Neural cell (in vitro differentiated cells): ENCODE measurements around the gene CSNK1A1L. TPM values are rescaled to one million over a fixed set of nuclear protein-coding genes. Genes with fewer than 3 reads are reported as not detected.

Experiments used
- H2AFZ ChIP-seq: fragments of 200-600, 300-800 bp; sonication (generic), shearing (Covaris generic); 2 replicates; pipeline ENCODE4 v1.6.0; 2014; ENCODE audit warnings: low read depth, mild to moderate bottlenecking, antibody characterized with exemption, low read length, moderate library complexity
- H3F3A ChIP-seq: fragments of 200-600 bp; shearing (Covaris generic); 2 replicates; pipeline ENCODE4 v1.6.1; 2016; ENCODE audit warnings: mild to moderate bottlenecking, moderate library complexity, mixed read lengths, antibody characterized with exemption, low read length; ENCODE audit not compliant: insufficient read depth, poor library complexity, severe bottlenecking
- H3K27ac ChIP-seq: fragments of 200-600, 300-800 bp; sonication (generic), shearing (Covaris generic); 2 replicates; pipeline ENCODE4 v1.5.1; 2014; ENCODE audit warnings: mild to moderate bottlenecking, low read length, moderate library complexity
- H3K27me3 ChIP-seq: fragments of 300-800, 200-600 bp; sonication (generic), shearing (Covaris generic); 2 replicates; pipeline ENCODE4 v1.6.0; 2014; ENCODE audit warnings: mild to moderate bottlenecking, low read depth, low read length, moderate library complexity; ENCODE audit not compliant: insufficient read depth
- H3K36me3 ChIP-seq: fragments of 300-800, 200-600 bp; sonication (generic), shearing (Covaris generic); 2 replicates; pipeline ENCODE4 v1.5.1; 2014; ENCODE audit warnings: mild to moderate bottlenecking, antibody characterized with exemption, low read length, moderate library complexity; ENCODE audit not compliant: insufficient read depth
- H3K4me2 ChIP-seq: fragments of 300-800, 200-600 bp; sonication (generic), shearing (Covaris generic); 2 replicates; pipeline ENCODE4 v1.6.0; 2014; ENCODE audit warnings: mild to moderate bottlenecking, low read length
- H3K4me3 ChIP-seq: fragments of 300-800, 200-600 bp; sonication (generic), shearing (Covaris generic); 2 replicates; pipeline ENCODE4 v1.5.1; 2014; ENCODE audit warnings: mild to moderate bottlenecking, low read length, moderate library complexity
- H3K79me2 ChIP-seq: fragments of 200-600 bp; shearing (Covaris generic); replicated peaks from 2 replicates; pipeline ENCODE4 v1.6.0; 2014; ENCODE audit warnings: mild to moderate bottlenecking, low read length, moderate library complexity; ENCODE audit not compliant: insufficient read depth
- H3K9ac ChIP-seq: fragments of 300-800, 200-600 bp; sonication (generic), shearing (Covaris generic); 2 replicates; pipeline ENCODE4 v1.6.1; 2016; ENCODE audit warnings: mild to moderate bottlenecking, low read length, mixed read lengths
- H3K9me2 ChIP-seq: fragments of 200-600 bp; shearing (Covaris generic); 2 replicates; pipeline ENCODE4 v1.6.1; 2016; ENCODE audit warnings: mild to moderate bottlenecking, low read length, mixed read lengths; ENCODE audit not compliant: insufficient read depth
- H3K9me3 ChIP-seq: fragments of 200-600, 300-800 bp; sonication (generic), shearing (Covaris generic); 2 replicates; pipeline ENCODE4 v1.6.1; 2016; ENCODE audit warnings: mild to moderate bottlenecking, mixed run types, low read length, moderate library complexity, mixed read lengths
- H4K20me1 ChIP-seq: fragments of 200-600 bp; shearing (Covaris generic); 2 replicates; pipeline ENCODE4 v1.6.1; 2016; ENCODE audit warnings: mild to moderate bottlenecking, mixed run types; ENCODE audit not compliant: insufficient read depth
- CTCF ChIP-seq: fragments of 450-650 bp; IDR thresholded peaks from 2 replicates; pipeline ENCODE4 v1.5.1; 2014; ENCODE audit warnings: antibody characterized with exemption, mild to moderate bottlenecking, moderate library complexity; ENCODE audit not compliant: poor library complexity, severe bottlenecking
- EP300 ChIP-seq: fragments of 450-650 bp; conservative IDR thresholded peaks from 2 replicates; pipeline ENCODE4 v1.6.1; 2014; ENCODE audit warnings: antibody characterized with exemption, mild to moderate bottlenecking, moderate library complexity; ENCODE audit not compliant: poor library complexity, severe bottlenecking
- EZH2 ChIP-seq: fragments of 200-600, 300-800 bp; shearing (Covaris generic), sonication (generic); IDR thresholded peaks from 2 replicates; pipeline ENCODE4 v1.6.1; 2014; ENCODE audit warnings: antibody characterized with exemption, low read length, borderline replicate concordance, mild to moderate bottlenecking; ENCODE audit not compliant: insufficient read depth, poor library complexity, severe bottlenecking
- MXI1 ChIP-seq: fragments of 450-650 bp; conservative IDR thresholded peaks from 2 replicates; pipeline ENCODE4 v1.6.1; 2014; ENCODE audit warnings: antibody characterized with exemption, mild to moderate bottlenecking; ENCODE audit not compliant: poor library complexity, severe bottlenecking
- POLR2AphosphoS5 ChIP-seq: IDR thresholded peaks from 2 replicates; pipeline ENCODE4 v1.6.1; 2012
- RAD21 ChIP-seq: fragments of 450-650 bp; conservative IDR thresholded peaks from 2 replicates; pipeline ENCODE4 v1.6.1; 2014; ENCODE audit warnings: antibody characterized with exemption, mild to moderate bottlenecking, moderate library complexity
- REST ChIP-seq: IDR thresholded peaks from 2 replicates; pipeline ENCODE4 v1.6.1; 2012; ENCODE audit warnings: borderline replicate concordance
- SMC3 ChIP-seq: fragments of 450-650 bp; conservative IDR thresholded peaks from 2 replicates; pipeline ENCODE4 v1.6.1; 2014; ENCODE audit warnings: antibody characterized with exemption, mild to moderate bottlenecking, moderate library complexity; ENCODE audit not compliant: poor library complexity
- TAF1 ChIP-seq: IDR thresholded peaks from 2 replicates; pipeline ENCODE4 v1.6.1; 2012; ENCODE audit warnings: low read depth
- polyA plus RNA-seq: library from polyadenylated mRNA; depleted of rRNA; stranded (reverse); fragments of >200 nt; gene quantifications from 2 replicates; pipeline ENCODE4 v1.2.3, GENCODE V29; 2014

CSNK1A1L gene
- polyA plus RNA-seq, 1 donor from 2014 or later: not detected

- Histone ChIP-seq H3F3A (no peaks in the 10 kb centered on the region), H3K27ac (no peak overlapping the region), H4K20me1 (no peaks in the 10 kb centered on the region), H2AFZ (no peak overlapping the region), H3K36me3 (no peaks in the 10 kb centered on the region), H3K9me2 (no peaks in the 10 kb centered on the region), H3K79me2 (no peaks in the 10 kb centered on the region), H3K9ac (no peak overlapping the region), H3K4me2 (no peak overlapping the region), H3K27me3 (no peaks in the 10 kb centered on the region), H3K9me3 (no peaks in the 10 kb centered on the region), H3K4me3 (no peak overlapping the region)
- TF ChIP-seq RAD21 (no peak), EP300 (no peak), POLR2AphosphoS5 (no peak), REST (no peak)
Measured at GRCh38 chr13:37138169-37138568, 32.7 kb upstream of the CSNK1A1L start.

GRCh38 chr13:37136633-37137032 is 31.2 kb upstream of the CSNK1A1L start:
- Histone ChIP-seq H3K9ac (no peak overlapping the region), H4K20me1 (no peaks in the 10 kb centered on the region), H3K36me3 (no peaks in the 10 kb centered on the region)

GRCh38 chr13:37136187-37136586 is 30.7 kb upstream of the CSNK1A1L start:
- Histone ChIP-seq H3K9ac (no peak overlapping the region), H4K20me1 (no peaks in the 10 kb centered on the region), H3F3A (no peaks in the 10 kb centered on the region)

More at GRCh38 chr13:37136633-37137032, 31.2 kb upstream of the CSNK1A1L start:
- no peak for TF ChIP-seq MXI1
- TF ChIP-seq EZH2: no peak
- no peak for TF ChIP-seq EP300
- no peak for TF ChIP-seq RAD21
- no peak for TF ChIP-seq TAF1
- Histone ChIP-seq H3K27ac (no peak overlapping the region), H3F3A (no peaks in the 10 kb centered on the region), H3K27me3 (no peaks in the 10 kb centered on the region), H3K4me2 (no peak overlapping the region), H3K4me3 (no peak overlapping the region), H3K9me2 (no peaks in the 10 kb centered on the region), H3K79me2 (no peaks in the 10 kb centered on the region), H3K9me3 (no peaks in the 10 kb centered on the region), H2AFZ (no peak overlapping the region)

More at GRCh38 chr13:37136187-37136586, 30.7 kb upstream of the CSNK1A1L start:
- Histone ChIP-seq H3K27me3 (no peaks in the 10 kb centered on the region), H3K36me3 (no peaks in the 10 kb centered on the region), H3K9me3 (no peaks in the 10 kb centered on the region), H2AFZ (no peak overlapping the region), H3K9me2 (no peaks in the 10 kb centered on the region), H3K79me2 (no peaks in the 10 kb centered on the region), H3K4me2 (no peak overlapping the region), H3K4me3 (no peak overlapping the region), H3K27ac (no peak overlapping the region)
- TF ChIP-seq MXI1: no peak
- TF ChIP-seq RAD21: no peak
- TF ChIP-seq EP300: no peak
- no peak for TF ChIP-seq CTCF
- no peak for TF ChIP-seq REST
- no peak for TF ChIP-seq EZH2
- TF ChIP-seq SMC3: no peak
- TF ChIP-seq POLR2AphosphoS5: no peak
- TF ChIP-seq TAF1: no peak
